NT2/D1 (cell line): Measurements from ENCODE around the gene MS4A7.

Source experiments
- DNase-seq: peaks from one replicate; pipeline ENCODE4 v3.0.0-alpha.2; 2011; ENCODE audit warnings: low read depth, low spot score
- H3K27me3 ChIP-seq: 2 replicates; pipeline ENCODE4 v1.6.0; 2011; ENCODE audit warnings: mild to moderate bottlenecking; ENCODE audit not compliant: insufficient read length, insufficient read depth
- H3K36me3 ChIP-seq: 2 replicates; pipeline ENCODE4 v1.6.1; 2011; ENCODE audit warnings: mild to moderate bottlenecking, low read length, mixed read lengths; ENCODE audit not compliant: insufficient read depth, insufficient read length
- H3K4me1 ChIP-seq: 2 replicates; pipeline ENCODE4 v1.5.1; 2011; ENCODE audit not compliant: insufficient read depth, insufficient read length
- H3K4me3 ChIP-seq: 2 replicates; pipeline ENCODE4 v1.5.1; 2011; ENCODE audit warnings: low read depth; ENCODE audit not compliant: insufficient read length
- H3K9ac ChIP-seq: 2 replicates; pipeline ENCODE4 v1.6.0; 2011; ENCODE audit warnings: low read depth; ENCODE audit not compliant: insufficient read length
- H3K9me3 ChIP-seq: 2 replicates; pipeline ENCODE4 v1.5.1; 2011; ENCODE audit warnings: mild to moderate bottlenecking, low read length; ENCODE audit not compliant: insufficient read depth
- SUZ12 ChIP-seq: IDR thresholded peaks from 2 replicates; pipeline ENCODE4 v1.6.1; 2011; ENCODE audit not compliant: insufficient read length, insufficient read depth; ENCODE audit errors: extremely low read depth
- YY1 ChIP-seq: IDR thresholded peaks from 2 replicates; pipeline ENCODE4 v1.6.1; 2011; ENCODE audit not compliant: insufficient read length, insufficient read depth
- ZNF274 ChIP-seq: IDR thresholded peaks from 2 replicates; pipeline ENCODE4 v1.6.1; 2011; ENCODE audit warnings: mild to moderate bottlenecking, low read depth, low read length

Gene MS4A7

GRCh38 chr11:60371386-60371785 lies 6.9 kb upstream of the MS4A7 start:
- H3K9ac ChIP-seq: no peak overlapping the region
- H3K9me3 ChIP-seq: peaks cover 18% of the 10 kb centered on the region; the same call in 1 of the 2 replicates
- no peaks in the 10 kb centered on the region for H3K27me3 ChIP-seq
- no peak for DNase-seq
- H3K36me3 ChIP-seq: no peaks in the 10 kb centered on the region
- no peaks in the 10 kb centered on the region for H3K4me1 ChIP-seq
- no peak overlapping the region for H3K4me3 ChIP-seq
- TF ChIP-seq SUZ12 (no peak), YY1 (no peak), ZNF274 (no peak)

GRCh38 chr11:60371854-60372253 lies 6.5 kb upstream of the MS4A7 start:
- no peaks in the 10 kb centered on the region for H3K27me3 ChIP-seq
- H3K4me1 ChIP-seq: no peaks in the 10 kb centered on the region
- TF ChIP-seq ZNF274: no peak
- no peak for TF ChIP-seq YY1
- TF ChIP-seq SUZ12: no peak
- no peak for DNase-seq
- no peak overlapping the region for H3K9ac ChIP-seq
- H3K36me3 ChIP-seq: no peaks in the 10 kb centered on the region
- no peak overlapping the region for H3K4me3 ChIP-seq
- peaks cover 18% of the 10 kb centered on the region; the same call in 1 of the 2 replicates for H3K9me3 ChIP-seq

- Histone ChIP-seq H3K4me3 (no peak overlapping the region), H3K4me1 (no peaks in the 10 kb centered on the region), H3K27me3 (no peaks in the 10 kb centered on the region), H3K9ac (no peak overlapping the region), H3K36me3 (no peaks in the 10 kb centered on the region), H3K9me3 (peaks cover 14% of the 10 kb centered on the region; the same call in 1 of the 2 replicates)
- TF ChIP-seq SUZ12 (no peak), YY1 (no peak), ZNF274 (no peak)
- no peak for DNase-seq
These were observed 5.6 kb upstream of the MS4A7 start for GRCh38 chr11:60372767-60373166.

- Histone ChIP-seq H3K36me3 (no peaks in the 10 kb centered on the region), H3K4me1 (no peaks in the 10 kb centered on the region), H3K27me3 (no peaks in the 10 kb centered on the region), H3K9me3 (no peaks in the 10 kb centered on the region), H3K4me3 (no peak overlapping the region), H3K9ac (no peak overlapping the region)
- TF ChIP-seq ZNF274: no peak
- TF ChIP-seq SUZ12: no peak
- TF ChIP-seq YY1: no peak
- DNase-seq: no peak
These were observed 3.0 kb upstream of the MS4A7 start for GRCh38 chr11:60375316-60375715.

- Histone ChIP-seq H3K9ac (no peak overlapping the region), H3K27me3 (no peaks in the 10 kb centered on the region), H3K36me3 (no peaks in the 10 kb centered on the region), H3K4me3 (no peak overlapping the region), H3K9me3 (no peaks in the 10 kb centered on the region), H3K4me1 (no peaks in the 10 kb centered on the region)
- TF ChIP-seq SUZ12: no peak
- no peak for TF ChIP-seq ZNF274
- TF ChIP-seq YY1: no peak
- DNase-seq: no peak
These were observed 1.7 kb upstream of the MS4A7 start for GRCh38 chr11:60376601-60377000.

GRCh38 chr11:60377401-60378136 lies 763 bp upstream of the MS4A7 start:
- no peak overlapping the region for H3K9ac ChIP-seq
- H3K4me3 ChIP-seq: no peak overlapping the region
- no peaks in the 10 kb centered on the region for H3K9me3 ChIP-seq
- no peak for DNase-seq
- H3K4me1 ChIP-seq: no peaks in the 10 kb centered on the region
- no peaks in the 10 kb centered on the region for H3K27me3 ChIP-seq
- H3K36me3 ChIP-seq: no peaks in the 10 kb centered on the region
- TF ChIP-seq YY1: no peak
- TF ChIP-seq SUZ12: no peak
- no peak for TF ChIP-seq ZNF274

- TF ChIP-seq ZNF274: no peak
- TF ChIP-seq SUZ12: no peak
- no peak for TF ChIP-seq YY1
- H3K9me3 ChIP-seq: no peaks in the 10 kb centered on the region
- H3K4me1 ChIP-seq: no peaks in the 10 kb centered on the region
- H3K36me3 ChIP-seq: no peaks in the 10 kb centered on the region
- no peak for DNase-seq
- no peak overlapping the region for H3K9ac ChIP-seq
- no peak overlapping the region for H3K4me3 ChIP-seq
- H3K27me3 ChIP-seq: no peaks in the 10 kb centered on the region
These were observed 11.1 kb downstream of the MS4A7 start for GRCh38 chr11:60389279-60389910.
